ENCODE measurements around the gene STARD7. TPM values are rescaled to one million over a fixed set of nuclear protein-coding genes. Genes with fewer than 3 reads are reported as not detected.
A peak's percentile ranks its signal among the peaks of the same experiment; 100 is the strongest.

Gene STARD7
- total and polyA plus RNA-seq, 9 of the 15 experiments (the other 6 are each of a cell fraction or from before 2014, with no cell fraction given) = 90.9 to 196 (median 145) TPM

GRCh38 chr2:96157649-96158553, 50.7 kb downstream of the STARD7 start (continued):
- TF ChIP-seq ZBTB40 (IDR thresholded peaks at IDR 0.05) (peak; percentile 40; the same call in 1 of the 2 replicates), ZBTB40 (CRISPR knock-in tag; IDR thresholded peaks at IDR 0.05) (no peak), MNT (conservative IDR thresholded peaks at IDR 0.05) (peak in 1 of 2 experiments; percentile 51; a peak in 3 of 4 replicates), MAFK (IDR thresholded peaks at IDR 0.05; ENCODE audit: low read length) (peak; percentile 43), TFAP4 (CRISPR knock-in tag; IDR thresholded peaks at IDR 0.05; ENCODE audit: borderline replicate concordance) (peak; percentile 50; the same call in 1 of the 2 replicates), JUND (IDR thresholded peaks at IDR 0.05; ENCODE audit: borderline replicate concordance, low read depth, low read length) (peak; percentile 9; the same call in 1 of the 2 replicates), JUND (tag; IDR thresholded peaks at IDR 0.05; ENCODE audit: borderline replicate concordance, low read depth, low read length) (no peak), POLR2G (IDR thresholded peaks at IDR 0.05; ENCODE audit: low read depth, low read length) (peak; percentile 78), FOXK2 (conservative IDR thresholded peaks at IDR 0.05 in 1 of 2, IDR thresholded peaks at IDR 0.05 in 1 of 2; ENCODE audit: low read depth in 2 of 2) (0 out of 4 replicates have a peak, but pooled peaks of 1 of the 2 experiments have one; percentile 30), CC2D1A (IDR thresholded peaks at IDR 0.05) (peak; percentile 92), NEUROD1 (IDR thresholded peaks at IDR 0.05; ENCODE audit: borderline replicate concordance, low read depth, low read length, partially characterized antibody) (peak; percentile 58), CBX3 (IDR thresholded peaks at IDR 0.05; ENCODE audit: borderline replicate concordance in 1 of 2, low read length in 2 of 2) (peak in 1 of 2 experiments; percentile 53; a peak in 1 of 3 replicates), SMARCB1 (IDR thresholded peaks at IDR 0.05; ENCODE audit: insufficient read length, low read depth) (no peak), ZNF263 (CRISPR knock-in tag; IDR thresholded peaks at IDR 0.05; ENCODE audit: borderline replicate concordance) (no peak)

Measured in K562 (cell line).